Tibial artery (tissue), 4 donors: ENCODE data around the gene KCNIP3.

Source experiments
- DNase-seq, 2 donors: peaks; one replicate each; pipeline ENCODE4 v3.0.0-alpha.2; 2019
- H3K27ac ChIP-seq, 2 donors: fragments of 200-600 bp; sonication (generic) in 1 of 2; 1 replicate in 1 of 2; 2 replicates in 1 of 2; pipeline ENCODE4 v1.5.1; 2018 to 2019; ENCODE audit warnings: mild to moderate bottlenecking in 1 of 2
- H3K27me3 ChIP-seq, 2 donors: fragments of 200-600 bp; sonication (generic) in 1 of 2; one replicate each; pipeline versions ENCODE4 v1.5.1 to v1.6.0; 2016 to 2019
- H3K36me3 ChIP-seq, 3 donors: fragments of 200-600 bp; sonication (generic) in 2 of 3; one replicate each; pipeline ENCODE4 v1.5.1; 2016 to 2019; ENCODE audit warnings: mild to moderate bottlenecking in 2 of 3
- H3K4me1 ChIP-seq, 4 donors: fragments of 200-600 bp; sonication (generic) in 2 of 4; 1 replicate in 3 of 4; 2 replicates in 1 of 4; pipeline ENCODE4 v1.5.1; 2016 to 2019
- H3K4me3 ChIP-seq, 2 donors: fragments of 200-600 bp; sonication (generic) in 1 of 2; 1 replicate in 1 of 2; 2 replicates in 1 of 2; pipeline ENCODE4 v1.5.1; 2018 to 2019; ENCODE audit warnings: mild to moderate bottlenecking in 2 of 2
- H3K9me3 ChIP-seq, 3 donors: fragments of 200-600 bp; sonication (generic) in 1 of 3; one replicate each; pipeline ENCODE4 v1.5.1; 2016 to 2019
- CTCF ChIP-seq, 2 experiments: fragments of 200-600 bp in 1 of 2; fragments of 450-650 bp in 1 of 2; IDR thresholded peaks; one replicate each; pipeline ENCODE4 v1.5.1; 2017 to 2019; ENCODE audit warnings: antibody characterized with exemption in 2 of 2, mild to moderate bottlenecking in 1 of 2, moderate library complexity in 1 of 2
- intact Hi-C: fragments of 100-400 bp; cut with DNase I; formaldehyde crosslinking; loops from one replicate; pipeline ENCODE4 v1.15.0; 2023; ENCODE audit warnings: low total_unique reads

The KCNIP3 gene

GRCh38 chr2:95273566-95274290 is 23.4 kb upstream of the KCNIP3 start:
- H3K4me1 ChIP-seq = peaks cover 0 to 18% (median 0%) of the 10 kb centered on the region in 4 donors
- H3K27ac ChIP-seq = no peak overlapping the region
- intact Hi-C loops = no loop called here
- TF ChIP-seq CTCF (IDR thresholded peaks at IDR 0.05) = no peak
- H3K9me3 ChIP-seq = no peaks in the 10 kb centered on the region
- peak in 1 of 2 donors; percentile 17 for DNase-seq
- H3K27me3 ChIP-seq = no peaks in the 10 kb centered on the region
- no peaks in the 10 kb centered on the region for H3K36me3 ChIP-seq
- no peak overlapping the region for H3K4me3 ChIP-seq

GRCh38 chr2:95274291-95275150 is 22.6 kb upstream of the KCNIP3 start, which contains the start of gene PROM2:
Gene PROM2, plus strand, starts transcription at chr2:95274449. Its CDS starts 137 bp downstream, at chr2:95274586.
- no peak for TF ChIP-seq CTCF (IDR thresholded peaks at IDR 0.05)
- DNase-seq = peak; percentile 10 to 62
- H3K4me3 ChIP-seq = no peak within 1 kb of the TSS
- H3K4me1 ChIP-seq = peaks cover 0 to 18% (median 0%) of the 10 kb centered on the region in 4 donors
- no peak within 1 kb of the TSS for H3K27ac ChIP-seq
- no peaks in the 10 kb centered on the region for H3K27me3 ChIP-seq
- no peaks in the 10 kb centered on the region for H3K36me3 ChIP-seq
- intact Hi-C loops = no loop called here
- H3K9me3 ChIP-seq = no peaks in the 10 kb centered on the region

GRCh38 chr2:95275151-95275515 is 22.0 kb upstream of the KCNIP3 start:
- DNase-seq = peak; percentile 7 to 44
- Histone ChIP-seq H3K36me3 (no peaks in the 10 kb centered on the region), H3K27me3 (no peaks in the 10 kb centered on the region), H3K4me3 (no peak overlapping the region), H3K27ac (no peak overlapping the region), H3K9me3 (no peaks in the 10 kb centered on the region), H3K4me1 (peaks cover 0 to 18% (median 0%) of the 10 kb centered on the region in 4 donors)
- TF ChIP-seq CTCF (IDR thresholded peaks at IDR 0.05) = no peak
- intact Hi-C loops = no loop called here

GRCh38 chr2:95275601-95276243 is 21.4 kb upstream of the KCNIP3 start:
- intact Hi-C loops = no loop called here
- DNase-seq = peak; percentile 10 to 59
- Histone ChIP-seq H3K4me1 (peaks cover 0 to 18% (median 0%) of the 10 kb centered on the region in 4 donors), H3K4me3 (no peak overlapping the region), H3K27me3 (no peaks in the 10 kb centered on the region), H3K9me3 (no peaks in the 10 kb centered on the region), H3K36me3 (no peaks in the 10 kb centered on the region), H3K27ac (no peak overlapping the region)
- TF ChIP-seq CTCF (IDR thresholded peaks at IDR 0.05) = no peak

GRCh38 chr2:95276244-95276887 is 20.8 kb upstream of the KCNIP3 start:
- intact Hi-C loops = no loop called here
- Histone ChIP-seq H3K4me1 (peaks cover 0 to 18% (median 0%) of the 10 kb centered on the region in 4 donors), H3K27me3 (no peaks in the 10 kb centered on the region), H3K27ac (no peak overlapping the region), H3K9me3 (no peaks in the 10 kb centered on the region), H3K36me3 (no peaks in the 10 kb centered on the region), H3K4me3 (no peak overlapping the region)
- peak in 1 of 2 donors; percentile 62 for DNase-seq
- no peak for TF ChIP-seq CTCF (IDR thresholded peaks at IDR 0.05)
